Measurements from ENCODE around the gene ODF4.
A peak's percentile ranks its signal among the peaks of the same experiment; 100 is the strongest.
"Not testable (repeated sequence)": the region's sequence is repeated elsewhere in the genome, so short reads cannot be mapped to it uniquely, and the experiment has no call there.

ODF4 gene

GRCh38 chr17:8338753-8339140 lies 893 bp upstream of the ODF4 start:
- TF ChIP-seq ZFX (IDR thresholded peaks at IDR 0.05; ENCODE audit: borderline replicate concordance), result no peak
- TF ChIP-seq, protein P1, sequence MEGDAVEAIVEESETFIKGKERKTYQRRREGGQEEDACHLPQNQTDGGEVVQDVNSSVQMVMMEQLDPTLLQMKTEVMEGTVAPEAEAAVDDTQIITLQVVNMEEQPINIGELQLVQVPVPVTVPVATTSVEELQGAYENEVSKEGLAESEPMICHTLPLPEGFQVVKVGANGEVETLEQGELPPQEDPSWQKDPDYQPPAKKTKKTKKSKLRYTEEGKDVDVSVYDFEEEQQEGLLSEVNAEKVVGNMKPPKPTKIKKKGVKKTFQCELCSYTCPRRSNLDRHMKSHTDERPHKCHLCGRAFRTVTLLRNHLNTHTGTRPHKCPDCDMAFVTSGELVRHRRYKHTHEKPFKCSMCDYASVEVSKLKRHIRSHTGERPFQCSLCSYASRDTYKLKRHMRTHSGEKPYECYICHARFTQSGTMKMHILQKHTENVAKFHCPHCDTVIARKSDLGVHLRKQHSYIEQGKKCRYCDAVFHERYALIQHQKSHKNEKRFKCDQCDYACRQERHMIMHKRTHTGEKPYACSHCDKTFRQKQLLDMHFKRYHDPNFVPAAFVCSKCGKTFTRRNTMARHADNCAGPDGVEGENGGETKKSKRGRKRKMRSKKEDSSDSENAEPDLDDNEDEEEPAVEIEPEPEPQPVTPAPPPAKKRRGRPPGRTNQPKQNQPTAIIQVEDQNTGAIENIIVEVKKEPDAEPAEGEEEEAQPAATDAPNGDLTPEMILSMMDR (IDR thresholded peaks at IDR 0.05), result no peak
- no peak overlapping the region for H3K27ac ChIP-seq

DNA sequence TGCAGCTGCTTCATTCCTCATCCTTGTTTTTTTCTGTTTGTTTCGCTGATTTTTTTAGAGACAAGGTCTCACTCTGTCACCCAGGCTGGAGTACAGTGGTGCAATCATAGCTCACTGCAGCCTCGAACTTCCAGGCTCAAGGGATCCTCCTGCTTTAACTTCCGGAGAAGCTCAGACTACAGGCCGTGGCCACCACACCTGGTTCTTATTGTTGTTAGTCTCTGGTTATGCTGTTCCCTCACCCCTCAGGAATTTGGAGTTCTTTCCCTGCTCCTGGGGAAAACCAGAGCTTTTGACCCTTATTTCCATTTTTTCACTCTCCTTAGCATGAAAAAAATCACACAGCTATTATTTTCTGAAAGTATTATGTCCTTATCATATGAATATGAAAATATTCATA lies 1.8 kb downstream of the ODF4 start:
- no peak overlapping the region for H3K27ac ChIP-seq
- TF ChIP-seq, protein P1 (IDR thresholded peaks at IDR 0.05), result no peak
- TF ChIP-seq ZFX (IDR thresholded peaks at IDR 0.05; ENCODE audit: borderline replicate concordance), result no peak

DNA sequence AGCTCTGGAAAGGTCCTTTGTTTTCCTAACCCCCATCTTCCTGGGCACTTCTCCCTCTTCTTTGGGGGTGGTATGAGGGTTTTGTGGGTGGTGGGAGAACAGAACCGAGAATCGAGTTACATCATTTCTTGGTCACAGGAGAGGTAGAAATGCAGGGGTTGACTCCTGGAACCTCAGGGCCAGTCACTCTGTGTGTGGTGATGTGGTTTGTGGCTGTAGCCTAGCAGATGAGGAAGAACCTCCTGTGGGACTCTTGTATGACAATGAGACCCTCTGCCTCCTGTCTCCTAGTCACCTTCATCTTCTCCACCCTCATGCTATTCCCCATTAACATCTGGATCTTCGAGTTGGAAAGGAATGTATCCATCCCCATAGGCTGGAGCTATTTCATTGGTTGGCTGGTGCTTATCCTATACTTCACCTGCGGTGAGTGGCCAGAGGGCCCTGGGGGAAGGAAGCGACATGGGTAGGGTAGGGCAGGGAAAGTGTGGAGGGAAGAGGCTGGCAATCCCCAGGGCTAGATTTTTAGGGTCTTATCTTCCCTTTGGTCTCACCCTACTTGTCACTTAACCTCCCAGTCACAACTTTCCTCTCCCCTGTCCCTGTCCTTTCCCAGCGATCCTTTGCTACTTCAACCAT lies 5.5 kb downstream of the ODF4 start:
- no peak for TF ChIP-seq ZFX (IDR thresholded peaks at IDR 0.05; ENCODE audit: borderline replicate concordance)
- TF ChIP-seq, protein P1 (IDR thresholded peaks at IDR 0.05), result no peak
- peak overlapping the region; percentile 70 for H3K27ac ChIP-seq

DNA sequence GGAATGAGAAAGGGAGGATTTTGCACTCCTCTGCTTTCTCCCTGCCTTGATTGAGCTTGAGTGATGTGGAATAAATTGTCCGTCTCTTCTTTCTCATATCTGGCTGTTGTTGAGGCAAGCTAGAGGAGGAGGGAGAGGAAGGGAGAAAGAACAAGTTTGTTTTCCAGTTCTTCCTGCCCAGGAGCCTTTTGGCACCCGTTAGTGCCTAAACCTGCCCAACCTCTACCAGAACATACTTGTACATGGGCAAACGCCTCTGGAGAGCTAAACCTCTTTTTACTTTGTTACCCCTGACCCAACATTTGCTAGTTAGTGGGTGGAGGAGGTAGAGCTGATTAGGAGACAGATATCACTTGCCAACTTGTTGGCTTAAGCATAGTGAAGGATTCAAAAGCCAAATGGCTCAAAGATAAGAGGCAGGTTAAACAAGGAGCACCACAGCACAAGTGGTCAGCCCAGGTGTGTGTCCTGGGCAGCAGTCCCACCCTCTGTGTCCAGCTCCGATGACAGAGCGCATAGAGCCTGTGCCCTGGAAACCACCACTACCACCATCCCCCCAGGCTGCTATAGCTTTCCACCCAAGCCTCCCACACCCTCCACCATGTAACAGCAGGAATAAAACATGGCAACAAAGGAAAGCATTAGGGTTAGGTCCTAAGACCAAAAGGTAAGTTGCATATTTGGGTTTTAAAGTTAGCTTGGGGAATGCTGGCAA lies 6.5 kb downstream of the ODF4 start:
- peak overlapping the region; percentile 70 for H3K27ac ChIP-seq
- TF ChIP-seq, protein P1 (IDR thresholded peaks at IDR 0.05), result no peak
- no peak for TF ChIP-seq ZFX (IDR thresholded peaks at IDR 0.05; ENCODE audit: borderline replicate concordance)

DNA sequence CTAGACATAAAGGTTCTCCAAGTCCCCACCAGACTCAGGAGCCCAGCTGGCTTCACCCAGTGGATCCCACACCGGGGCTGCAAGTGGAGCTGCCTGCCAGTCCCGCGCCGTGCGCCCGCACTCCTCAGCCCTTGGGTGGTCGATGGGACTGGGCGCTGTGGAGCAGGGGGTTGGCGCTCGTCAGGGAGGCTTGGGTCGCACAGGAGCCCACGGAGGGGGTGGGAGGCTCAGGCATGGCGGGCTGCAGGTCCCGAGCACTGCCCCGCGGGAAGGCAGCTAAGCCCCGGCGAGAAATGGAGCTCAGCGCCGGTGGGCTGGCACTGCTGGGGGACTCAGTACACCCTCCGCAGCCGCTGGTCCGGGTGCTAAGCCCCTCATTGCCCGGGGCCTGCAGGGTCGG lies 7.4 kb downstream of the ODF4 start:
- not testable (repeated sequence) for H3K27ac ChIP-seq

DNA sequence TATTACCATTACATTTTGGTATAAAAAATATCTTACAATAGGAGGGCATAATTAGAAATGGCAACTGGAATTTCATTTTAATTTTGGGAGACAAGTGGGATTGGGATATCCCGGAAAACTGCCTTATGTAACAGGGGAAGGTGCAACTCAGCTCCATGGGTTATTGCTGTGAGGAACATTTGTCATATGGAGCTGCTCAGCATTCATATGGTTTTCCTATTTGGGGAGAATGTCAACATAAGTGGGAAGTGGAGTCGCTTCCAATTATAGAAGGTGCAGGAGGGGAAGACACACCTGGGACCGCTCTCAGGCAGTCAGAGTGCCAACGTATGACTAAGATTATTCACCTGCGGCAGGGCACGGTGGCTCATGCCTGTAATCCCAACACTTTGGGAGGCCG lies 10.7 kb downstream of the ODF4 start:
- no peak overlapping the region for H3K27ac ChIP-seq
- TF ChIP-seq, protein P1 (IDR thresholded peaks at IDR 0.05), result no peak
- TF ChIP-seq ZFX (IDR thresholded peaks at IDR 0.05; ENCODE audit: borderline replicate concordance), result no peak

DNA sequence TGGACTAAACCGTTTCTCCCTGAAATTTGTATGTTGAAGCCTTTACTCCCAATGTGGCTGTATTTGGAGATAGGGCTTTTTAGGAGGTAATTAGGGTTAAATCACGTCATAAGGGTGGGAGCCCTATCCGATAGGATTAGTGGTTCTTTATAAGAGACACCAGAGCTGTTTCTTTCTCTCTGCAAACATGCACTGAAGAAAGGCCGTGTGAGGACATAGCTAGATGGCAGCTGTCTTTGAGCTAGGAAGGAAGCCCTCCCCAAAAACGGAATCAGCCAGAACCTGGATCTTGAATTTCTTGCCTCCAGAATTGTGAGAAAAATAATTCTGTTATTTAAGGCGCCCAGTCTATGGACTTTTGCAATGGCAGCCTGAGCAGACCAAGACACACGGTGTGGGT lies 14.1 kb downstream of the ODF4 start:
- no peak overlapping the region for H3K27ac ChIP-seq
- TF ChIP-seq ZFX (IDR thresholded peaks at IDR 0.05; ENCODE audit: borderline replicate concordance), result no peak
- TF ChIP-seq, protein P1 (IDR thresholded peaks at IDR 0.05), result no peak

Data from 22Rv1 (cell line).